IPS DF 19.7 (cell line): ENCODE measurements around the gene PTPN20.

ENCODE experiments used
- DNase-seq: peaks from one replicate; pipeline ENCODE4 v3.0.0-alpha.2; 2013; ENCODE audit warnings: low read depth, low spot score

The PTPN20 gene

GRCh38 chr10:47047577-47048525 lies 136.6 kb downstream of the PTPN20 start:
- no peak for DNase-seq

DNA sequence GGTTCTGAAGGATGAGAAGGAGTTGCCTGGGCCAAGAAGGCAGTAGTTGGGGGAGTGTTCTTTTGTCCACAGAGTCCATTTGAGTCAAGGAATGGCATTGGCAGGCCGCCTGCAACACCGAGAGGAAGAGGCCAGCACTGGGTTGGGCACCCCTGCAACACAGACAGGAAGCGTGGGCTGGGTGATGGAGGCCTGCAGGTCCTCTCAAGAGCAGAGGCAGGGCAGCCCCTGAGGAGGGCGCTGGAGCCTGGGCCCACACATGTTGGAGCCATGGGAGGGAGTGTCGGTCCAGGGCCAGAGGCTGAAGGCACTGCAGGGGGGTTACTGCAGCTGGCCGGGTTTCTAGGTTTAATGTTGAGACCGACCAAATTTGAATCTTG lies 137.3 kb downstream of the PTPN20 start:
- DNase-seq, result no peak

DNA sequence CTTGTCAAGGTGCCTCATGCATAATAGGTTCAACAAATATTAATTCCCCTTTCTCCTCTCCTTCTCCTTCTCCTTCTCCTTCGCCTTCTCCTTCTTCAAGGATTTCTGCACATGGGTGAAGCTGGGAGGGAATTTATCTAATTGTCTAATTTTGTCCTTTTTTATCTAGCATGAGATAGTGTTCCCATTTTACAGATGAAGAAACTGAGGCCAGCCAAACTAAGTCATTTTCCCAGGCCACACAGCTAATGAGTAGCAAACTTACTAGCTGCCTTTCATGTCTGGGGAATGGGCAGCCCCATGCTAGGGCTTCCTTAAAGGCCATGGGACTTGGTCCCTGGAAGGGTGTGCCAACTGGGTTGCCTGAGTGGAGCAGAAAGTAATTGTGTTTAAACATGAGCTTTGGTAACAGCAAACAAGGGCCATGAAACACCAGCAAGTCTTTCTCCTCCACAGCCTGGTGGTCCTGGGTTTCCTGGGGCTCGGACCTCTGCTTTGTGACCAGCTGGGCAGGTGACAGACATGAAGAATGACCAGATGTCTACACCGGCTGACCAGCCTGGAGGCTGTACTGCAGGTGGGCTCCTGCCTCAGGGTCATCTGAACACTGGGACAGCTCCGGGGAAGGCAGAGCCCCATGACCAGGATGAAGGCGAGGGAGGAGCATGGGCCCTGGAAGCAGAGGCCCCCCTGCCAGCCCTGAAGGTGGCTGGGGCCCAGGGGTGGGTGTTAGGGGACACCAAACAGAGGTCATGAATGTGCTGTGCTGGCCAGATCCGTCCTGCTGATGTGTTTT lies 138.0 kb downstream of the PTPN20 start:
- DNase-seq, result no peak

DNA sequence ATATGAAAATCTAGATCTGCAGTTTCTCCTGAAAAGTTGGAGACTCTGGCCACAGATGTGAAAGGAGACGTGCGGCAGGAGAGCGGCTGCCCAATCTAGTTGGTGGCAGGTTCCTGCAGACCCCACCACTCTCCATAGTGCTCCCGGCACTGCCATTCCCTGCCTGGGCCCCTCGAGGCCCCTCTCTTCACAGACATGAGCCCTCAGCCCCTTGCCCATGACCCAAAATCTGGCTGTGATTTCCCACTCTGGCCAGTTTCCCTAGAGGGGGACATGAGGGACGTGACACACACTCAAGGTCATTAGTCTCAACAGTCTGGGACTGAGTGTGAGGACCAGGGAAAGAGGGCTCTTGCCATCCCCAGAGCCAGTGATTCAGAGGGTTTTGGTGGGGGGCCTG lies 138.7 kb downstream of the PTPN20 start:
- no peak for DNase-seq

DNA sequence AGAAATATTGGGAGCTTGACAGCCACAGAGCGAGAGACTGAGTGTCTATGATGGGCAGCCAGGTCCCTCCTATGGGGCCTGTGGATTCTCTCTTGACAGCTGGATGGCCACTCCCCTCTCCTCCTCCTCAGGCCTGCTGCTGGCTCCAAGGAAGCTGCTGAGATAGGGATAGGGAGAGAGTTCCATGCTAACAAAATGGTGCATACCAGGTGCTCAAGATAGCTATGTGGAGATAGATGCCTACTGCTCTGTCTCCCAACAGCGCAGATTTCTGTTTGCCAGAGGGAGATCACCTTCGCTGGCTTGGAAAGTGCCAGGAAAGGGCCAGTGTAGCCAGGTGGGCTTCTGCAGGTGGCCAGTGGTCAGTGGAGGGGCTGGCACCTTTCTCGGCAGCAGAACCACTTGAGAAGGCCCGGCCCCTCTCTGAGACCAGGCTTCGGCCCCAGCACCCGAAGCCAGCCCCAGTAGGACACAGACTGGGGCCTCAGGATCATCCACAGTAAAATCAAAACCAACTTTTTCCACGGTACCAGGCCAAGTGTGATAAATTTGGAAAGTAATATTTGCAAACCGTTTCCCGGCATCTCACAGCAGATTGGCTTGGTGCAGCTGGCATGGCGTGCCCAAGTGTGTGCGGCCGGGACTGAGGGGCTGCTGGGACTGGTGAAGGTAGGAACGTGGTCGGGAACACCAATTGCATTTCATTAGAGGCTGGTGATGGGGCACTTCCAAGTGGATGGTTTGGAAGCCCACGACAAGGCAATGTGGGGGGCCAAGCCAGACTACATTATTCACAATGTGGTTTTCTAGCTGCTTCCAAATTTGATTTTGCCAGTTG lies 139.6 kb downstream of the PTPN20 start:
- DNase-seq, result no peak

GRCh38 chr10:47051741-47052238 lies 140.6 kb downstream of the PTPN20 start:
- DNase-seq, result no peak
